ENCODE measurements around the gene ING3.

ING3 gene

GRCh38 chr7:120950539-120951308 is at the start of gene ING3:
Gene ING3, plus strand, starts transcription at chr7:120950777. Its CDS starts 120 bp downstream, at chr7:120950897.
- DNase-seq (ENCODE audit: insufficient read length, low spot score): peak; percentile 22
- no peak for FAIRE-seq
- no peak for TF ChIP-seq CTCF (IDR thresholded peaks at IDR 0.05; ENCODE audit: insufficient read depth, missing control alignments)

GRCh38 chr7:120915314-120916105 is 35.1 kb upstream of the ING3 start:
- TF ChIP-seq CTCF (IDR thresholded peaks at IDR 0.05; ENCODE audit: insufficient read depth, missing control alignments): no peak
- no peak for FAIRE-seq
- no peak for DNase-seq (ENCODE audit: insufficient read length, low spot score)

- FAIRE-seq: no peak
- no peak for DNase-seq (ENCODE audit: insufficient read length, low spot score)
- TF ChIP-seq CTCF (IDR thresholded peaks at IDR 0.05; ENCODE audit: insufficient read depth, missing control alignments): no peak
Observed at GRCh38 chr7:120916121-120916520, 34.5 kb upstream of the ING3 start.

GRCh38 chr7:120916538-120916937 is 34.0 kb upstream of the ING3 start:
- FAIRE-seq (no peak), DNase-seq (ENCODE audit: insufficient read length, low spot score) (no peak)
- TF ChIP-seq CTCF (IDR thresholded peaks at IDR 0.05; ENCODE audit: insufficient read depth, missing control alignments): no peak

- no peak for TF ChIP-seq CTCF (IDR thresholded peaks at IDR 0.05; ENCODE audit: insufficient read depth, missing control alignments)
- FAIRE-seq: no peak
- no peak for DNase-seq (ENCODE audit: insufficient read length, low spot score)
Observed at GRCh38 chr7:120919466-120919865, 31.1 kb upstream of the ING3 start.

GRCh38 chr7:120920034-120920433 is 30.5 kb upstream of the ING3 start:
- DNase-seq (ENCODE audit: insufficient read length, low spot score) (no peak), FAIRE-seq (no peak)
- no peak for TF ChIP-seq CTCF (IDR thresholded peaks at IDR 0.05; ENCODE audit: insufficient read depth, missing control alignments)

All from D721Med (cell line).